Astrocyte (in vitro differentiated cells and primary cell): Measurements from ENCODE around the gene FEZF1. TPM values are rescaled to one million over a fixed set of nuclear protein-coding genes. Genes with fewer than 3 reads are reported as not detected.

Experiments used
- DNase-seq: peaks from one replicate; pipeline ENCODE4 v3.0.0-alpha.2; 2010; ENCODE audit warnings: low read depth
- FAIRE-seq: peaks from 2 replicates; lab custom pipeline; 2011; peaks lifted over from hg19 to GRCh38; lab: Jason Lieb, UNC
- H2AFZ ChIP-seq: 2 replicates; pipeline ENCODE4 v1.6.0; 2012; ENCODE audit warnings: low read depth, low read length, inconsistent platforms
- H3K27ac ChIP-seq: 2 replicates; pipeline ENCODE4 v1.5.1; 2011; ENCODE audit warnings: low read depth, low read length, inconsistent platforms
- H3K27me3 ChIP-seq: 2 replicates; pipeline ENCODE4 v1.6.0; 2011; ENCODE audit warnings: low read length, inconsistent platforms; ENCODE audit not compliant: insufficient read depth
- H3K36me3 ChIP-seq: 2 replicates; pipeline ENCODE4 v1.5.1; 2011; ENCODE audit warnings: low read length, inconsistent platforms; ENCODE audit not compliant: insufficient read depth
- H3K4me1 ChIP-seq: 2 replicates; pipeline ENCODE4 v1.5.1; 2011; ENCODE audit warnings: low read length, inconsistent platforms; ENCODE audit not compliant: insufficient read depth
- H3K4me2 ChIP-seq: 2 replicates; pipeline ENCODE4 v1.6.0; 2012; ENCODE audit warnings: low read length, inconsistent platforms
- H3K4me3 ChIP-seq: 2 replicates; pipeline ENCODE4 v1.5.1; 2011; ENCODE audit warnings: low read depth, mild to moderate bottlenecking, low read length, inconsistent platforms; ENCODE audit not compliant: insufficient read depth
- H3K79me2 ChIP-seq: 2 replicates; pipeline ENCODE4 v1.6.0; 2012; ENCODE audit warnings: mild to moderate bottlenecking, low read length, inconsistent platforms; ENCODE audit not compliant: insufficient read depth
- H3K9ac ChIP-seq: 2 replicates; pipeline ENCODE4 v1.6.0; 2012; ENCODE audit warnings: mild to moderate bottlenecking, low read length, inconsistent platforms
- H3K9me3 ChIP-seq: 2 replicates; pipeline ENCODE4 v1.5.1; 2012; ENCODE audit warnings: low read depth, mild to moderate bottlenecking, low read length, inconsistent platforms; ENCODE audit not compliant: insufficient read depth
- H4K20me1 ChIP-seq: 2 replicates; pipeline ENCODE4 v1.6.0; 2012; ENCODE audit warnings: low read length, inconsistent platforms; ENCODE audit not compliant: insufficient read depth
- H3K27ac Mint-ChIP-seq: one replicate; pipeline ENCODE4 v1.8.0; 2021; ENCODE audit warnings: mild to moderate bottlenecking, mixed read lengths; ENCODE audit not compliant: unreplicated experiment
- H3K27me3 Mint-ChIP-seq: one replicate; pipeline ENCODE4 v1.8.0; 2021; ENCODE audit warnings: low read depth, mixed read lengths; ENCODE audit not compliant: unreplicated experiment
- H3K36me3 Mint-ChIP-seq: one replicate; pipeline ENCODE4 v1.8.0; 2021; ENCODE audit warnings: low read depth, mixed read lengths; ENCODE audit not compliant: unreplicated experiment
- H3K4me1 Mint-ChIP-seq: one replicate; pipeline ENCODE4 v1.8.0; 2021; ENCODE audit warnings: low read depth, mixed read lengths; ENCODE audit not compliant: unreplicated experiment
- H3K4me3 Mint-ChIP-seq: one replicate; pipeline ENCODE4 v1.8.0; 2021; ENCODE audit warnings: mild to moderate bottlenecking, moderate library complexity, mixed read lengths; ENCODE audit not compliant: unreplicated experiment
- H3K9me3 Mint-ChIP-seq: one replicate; pipeline ENCODE4 v1.8.0; 2021; ENCODE audit warnings: mild to moderate bottlenecking, mixed read lengths; ENCODE audit not compliant: unreplicated experiment
- CTCF ChIP-seq: IDR thresholded peaks from 2 replicates; pipeline ENCODE4 v1.5.1; 2011; ENCODE audit warnings: low read depth, mild to moderate bottlenecking, inconsistent platforms, low read length, moderate library complexity; ENCODE audit not compliant: insufficient read depth
- EZH2 ChIP-seq: IDR thresholded peaks from 2 replicates; pipeline ENCODE4 v1.6.1; 2012; ENCODE audit warnings: mild to moderate bottlenecking, low read length, inconsistent platforms; ENCODE audit not compliant: insufficient read depth
- total RNA-seq: library from RNA; stranded (reverse); gene quantifications from 2 replicates; pipeline ENCODE4 v1.2.1, GENCODE V29; 2021

The FEZF1 gene
- total RNA-seq, 1 donor from 2014 or later: 0.61 TPM

- peaks cover 84% of the 10 kb centered on the region for H3K27me3 Mint-ChIP-seq
- H3K9ac ChIP-seq: no peak overlapping the region
These were observed 1.1 kb upstream of the FEZF1 start for GRCh38 chr7:122305475-122306319.

GRCh38 chr7:122304996-122305421 lies 459 bp upstream of the FEZF1 start:
- Histone ChIP-seq H3K4me2 (peak overlapping the region; percentile 70), H3K79me2 (no peaks in the 10 kb centered on the region), H3K27me3 (peaks cover 97% of the 10 kb centered on the region), H3K36me3 (no peaks in the 10 kb centered on the region), H4K20me1 (peaks cover 13% of the 10 kb centered on the region), H3K4me3 (peak overlapping the region; percentile 20), H3K9ac (no peak overlapping the region), H3K9me3 (no peaks in the 10 kb centered on the region), H2AFZ (no peak overlapping the region), H3K27ac (no peak overlapping the region), H3K4me1 (peaks cover 5% of the 10 kb centered on the region)
- FAIRE-seq (no peak), DNase-seq (no peak)
- no peak for TF ChIP-seq EZH2
- no peak for TF ChIP-seq CTCF
- Mint-ChIP-seq H3K27me3 (peaks cover 87% of the 10 kb centered on the region), H3K36me3 (no peaks in the 10 kb centered on the region), H3K4me1 (peaks cover 5% of the 10 kb centered on the region), H3K27ac (no peak overlapping the region), H3K9me3 (peaks cover 3% of the 10 kb centered on the region), H3K4me3 (peak overlapping the region; percentile 74)

More at GRCh38 chr7:122305475-122306319, 1.1 kb upstream of the FEZF1 start:
- H3K27ac ChIP-seq: no peak overlapping the region
- TF ChIP-seq EZH2 (peak; percentile 65), CTCF (no peak)
- Mint-ChIP-seq H3K4me3 (peak overlapping the region; percentile 74), H3K36me3 (no peaks in the 10 kb centered on the region), H3K27ac (no peak overlapping the region), H3K4me1 (peaks cover 4% of the 10 kb centered on the region), H3K9me3 (peaks cover 3% of the 10 kb centered on the region)
- H3K27me3 ChIP-seq: peaks cover 97% of the 10 kb centered on the region
- H3K4me2 ChIP-seq: peak overlapping the region; percentile 70
- no peak for FAIRE-seq
- H2AFZ ChIP-seq: peak overlapping the region; percentile 39
- no peaks in the 10 kb centered on the region for H3K79me2 ChIP-seq
- H4K20me1 ChIP-seq: peaks cover 13% of the 10 kb centered on the region
- no peaks in the 10 kb centered on the region for H3K9me3 ChIP-seq
- no peaks in the 10 kb centered on the region for H3K36me3 ChIP-seq
- peaks cover 11% of the 10 kb centered on the region for H3K4me1 ChIP-seq
- no peak for DNase-seq
- H3K4me3 ChIP-seq: no peak overlapping the region
